GM12892 (cell line): ENCODE measurements around the gene POLR3A.

Experiments
- POLR2A ChIP-seq: IDR thresholded peaks from 2 replicates; pipeline ENCODE4 v1.6.1; 2011; ENCODE audit warnings: low read depth, low read length, control low read depth
- POLR2AphosphoS5 ChIP-seq: IDR thresholded peaks from 2 replicates; pipeline ENCODE4 v1.6.1; 2011; ENCODE audit warnings: low read depth, low read length, control low read depth

- TF ChIP-seq POLR2AphosphoS5 (no peak), POLR2A (no peak)
Measured at GRCh38 chr10:78010278-78010677, 19.0 kb downstream of the POLR3A start.
